DOHH2 (cell line): Measurements from ENCODE around the gene ABCB11.

ENCODE experiments used
- H3F3A ChIP-seq: fragments of 200-600 bp; sonication (generic), shearing (Covaris generic); 2 replicates; pipeline ENCODE4 v1.6.0; 2016; ENCODE audit warnings: antibody characterized with exemption, mild to moderate bottlenecking; ENCODE audit not compliant: control insufficient read depth, insufficient read depth
- H3K27ac ChIP-seq: fragments of 200-600 bp; sonication (generic); 2 replicates; pipeline ENCODE4 v1.5.1; 2014; ENCODE audit warnings: low read depth, mild to moderate bottlenecking, low read length, moderate library complexity
- H3K27me3 ChIP-seq: fragments of 200-600 bp; sonication (generic); 2 replicates; pipeline ENCODE4 v1.6.1; 2014; ENCODE audit warnings: mild to moderate bottlenecking, low read length, mixed read lengths; ENCODE audit not compliant: control insufficient read depth
- H3K36me3 ChIP-seq: fragments of 200-600 bp; sonication (generic); 2 replicates; pipeline ENCODE4 v1.6.1; 2014; ENCODE audit warnings: mild to moderate bottlenecking, low read length, moderate library complexity, mixed read lengths; ENCODE audit not compliant: control insufficient read depth
- H3K4me1 ChIP-seq: fragments of 200-600 bp; sonication (generic); 2 replicates; pipeline ENCODE4 v1.6.1; 2014; ENCODE audit warnings: mild to moderate bottlenecking, low read length, mixed read lengths; ENCODE audit not compliant: control insufficient read depth
- H3K4me2 ChIP-seq: fragments of 200-600 bp; sonication (generic); 2 replicates; pipeline ENCODE4 v1.6.0; 2014; ENCODE audit warnings: mild to moderate bottlenecking, low read length, moderate library complexity
- H3K4me3 ChIP-seq: fragments of 200-600 bp; sonication (generic); 2 replicates; pipeline ENCODE4 v1.5.1; 2014; ENCODE audit warnings: mild to moderate bottlenecking, low read length, mixed read lengths
- H3K79me2 ChIP-seq: fragments of 200-600 bp; sonication (generic); 2 replicates; pipeline ENCODE4 v1.6.1; 2014; ENCODE audit warnings: mild to moderate bottlenecking, low read length, mixed read lengths; ENCODE audit not compliant: control insufficient read depth
- H3K9me2 ChIP-seq: fragments of 200-600 bp; sonication (generic); replicated peaks from 2 replicates; pipeline ENCODE4 v1.6.1; 2014; ENCODE audit warnings: mild to moderate bottlenecking, low read length, mixed read lengths; ENCODE audit not compliant: control insufficient read depth
- H3K9me3 ChIP-seq: fragments of 200-600 bp; sonication (generic); 2 replicates; pipeline ENCODE4 v1.6.1; 2014; ENCODE audit warnings: antibody characterized with exemption, low read length, mixed read lengths; ENCODE audit not compliant: control insufficient read depth, insufficient read depth
- H4K20me1 ChIP-seq: fragments of 200-600 bp; sonication (generic); 2 replicates; pipeline ENCODE4 v1.6.0; 2014; ENCODE audit warnings: low read depth, mild to moderate bottlenecking, antibody characterized with exemption, low read length, moderate library complexity; ENCODE audit not compliant: control insufficient read depth, insufficient read depth
- EZH2phosphoT487 ChIP-seq: fragments of 200-600 bp; sonication (generic); IDR thresholded peaks from 2 replicates; pipeline ENCODE4 v1.6.1; 2017; ENCODE audit warnings: borderline replicate concordance, mild to moderate bottlenecking, antibody characterized with exemption, low read length, moderate library complexity, mixed read lengths
- TF ChIP-seq, protein P1 (sequence below): fragments of 200-600 bp; sonication (generic); IDR thresholded peaks from one replicate; pipeline ENCODE4 v1.5.1; 2014; ENCODE audit warnings: antibody characterized with exemption, mild to moderate bottlenecking, low read depth, low read length; ENCODE audit not compliant: poor library complexity, severe bottlenecking

Gene ABCB11

GRCh38 chr2:168977608-168978007 lies 53.5 kb downstream of the ABCB11 start:
- no peaks in the 10 kb centered on the region for H3K36me3 ChIP-seq
- TF ChIP-seq EZH2phosphoT487, result no peak
- TF ChIP-seq, protein P1, sequence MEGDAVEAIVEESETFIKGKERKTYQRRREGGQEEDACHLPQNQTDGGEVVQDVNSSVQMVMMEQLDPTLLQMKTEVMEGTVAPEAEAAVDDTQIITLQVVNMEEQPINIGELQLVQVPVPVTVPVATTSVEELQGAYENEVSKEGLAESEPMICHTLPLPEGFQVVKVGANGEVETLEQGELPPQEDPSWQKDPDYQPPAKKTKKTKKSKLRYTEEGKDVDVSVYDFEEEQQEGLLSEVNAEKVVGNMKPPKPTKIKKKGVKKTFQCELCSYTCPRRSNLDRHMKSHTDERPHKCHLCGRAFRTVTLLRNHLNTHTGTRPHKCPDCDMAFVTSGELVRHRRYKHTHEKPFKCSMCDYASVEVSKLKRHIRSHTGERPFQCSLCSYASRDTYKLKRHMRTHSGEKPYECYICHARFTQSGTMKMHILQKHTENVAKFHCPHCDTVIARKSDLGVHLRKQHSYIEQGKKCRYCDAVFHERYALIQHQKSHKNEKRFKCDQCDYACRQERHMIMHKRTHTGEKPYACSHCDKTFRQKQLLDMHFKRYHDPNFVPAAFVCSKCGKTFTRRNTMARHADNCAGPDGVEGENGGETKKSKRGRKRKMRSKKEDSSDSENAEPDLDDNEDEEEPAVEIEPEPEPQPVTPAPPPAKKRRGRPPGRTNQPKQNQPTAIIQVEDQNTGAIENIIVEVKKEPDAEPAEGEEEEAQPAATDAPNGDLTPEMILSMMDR, result no peak
- no peak overlapping the region for H3K27ac ChIP-seq
- H3K4me3 ChIP-seq, result no peak overlapping the region
- H3K4me2 ChIP-seq, result no peak overlapping the region
- no peaks in the 10 kb centered on the region for H3F3A ChIP-seq
- no peaks in the 10 kb centered on the region for H3K9me2 ChIP-seq
- no peaks in the 10 kb centered on the region for H4K20me1 ChIP-seq
- H3K4me1 ChIP-seq, result peaks cover 2% of the 10 kb centered on the region; the same call in 1 of the 2 replicates
- H3K9me3 ChIP-seq, result no peaks in the 10 kb centered on the region
- H3K27me3 ChIP-seq, result no peaks in the 10 kb centered on the region
- H3K79me2 ChIP-seq, result no peaks in the 10 kb centered on the region

DNA sequence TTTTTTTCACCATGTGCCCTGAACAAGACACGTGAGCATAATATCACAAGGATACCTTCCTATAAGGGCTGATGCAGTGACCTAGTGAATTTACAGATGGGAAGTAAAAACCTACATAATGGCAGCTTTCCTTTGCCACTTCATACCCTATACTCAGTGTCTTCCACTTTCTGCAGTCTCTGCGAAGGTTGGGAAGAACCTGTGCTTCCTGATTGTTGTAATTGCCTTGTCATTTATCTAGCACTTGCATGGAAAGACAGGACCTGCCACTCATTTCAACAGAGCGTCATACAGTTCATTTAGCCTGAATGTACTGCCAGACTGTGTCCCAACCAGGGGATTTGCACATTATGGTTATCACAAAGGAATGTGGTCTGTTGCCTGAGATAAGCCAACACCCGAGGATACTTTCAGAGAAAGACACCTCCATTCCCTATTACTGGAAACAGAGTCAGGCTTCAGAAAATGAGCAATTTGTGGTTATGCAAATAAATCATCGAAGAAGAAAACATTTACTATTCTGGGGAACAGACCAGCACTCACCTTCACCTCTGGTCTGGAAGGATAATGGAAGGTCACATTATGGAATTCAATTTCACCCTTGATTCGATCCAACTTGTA lies 55.0 kb downstream of the ABCB11 start:
- Histone ChIP-seq H3K4me2 (no peak overlapping the region), H4K20me1 (no peaks in the 10 kb centered on the region), H3K4me1 (peaks cover 2% of the 10 kb centered on the region; the same call in 1 of the 2 replicates), H3K9me3 (no peaks in the 10 kb centered on the region), H3K36me3 (no peaks in the 10 kb centered on the region), H3K27me3 (no peaks in the 10 kb centered on the region), H3K9me2 (no peaks in the 10 kb centered on the region), H3F3A (no peaks in the 10 kb centered on the region), H3K4me3 (no peak overlapping the region), H3K79me2 (no peaks in the 10 kb centered on the region), H3K27ac (no peak overlapping the region)
- TF ChIP-seq, protein P1, result no peak
- TF ChIP-seq EZH2phosphoT487, result no peak

GRCh38 chr2:168974428-168974827 lies 56.7 kb downstream of the ABCB11 start:
- no peak overlapping the region for H3K4me3 ChIP-seq
- H3F3A ChIP-seq, result no peaks in the 10 kb centered on the region
- no peaks in the 10 kb centered on the region for H3K79me2 ChIP-seq
- no peaks in the 10 kb centered on the region for H4K20me1 ChIP-seq
- no peak overlapping the region for H3K27ac ChIP-seq
- H3K4me2 ChIP-seq, result no peak overlapping the region
- no peaks in the 10 kb centered on the region for H3K9me2 ChIP-seq
- no peaks in the 10 kb centered on the region for H3K9me3 ChIP-seq
- no peaks in the 10 kb centered on the region for H3K27me3 ChIP-seq
- H3K4me1 ChIP-seq, result peaks cover 2% of the 10 kb centered on the region; the same call in 1 of the 2 replicates
- TF ChIP-seq EZH2phosphoT487, result no peak
- TF ChIP-seq, protein P1, result no peak
- H3K36me3 ChIP-seq, result no peaks in the 10 kb centered on the region
